ENCODE data around the gene CELSR1.
"Not testable (repeated sequence)": the region's sequence is repeated elsewhere in the genome, so short reads cannot be mapped to it uniquely, and the experiment has no call there.

The CELSR1 gene

GRCh38 chr22:46413725-46414379, 123.6 kb downstream of the CELSR1 start:
- no peak for DNase-seq

GRCh38 chr22:46411347-46411746, 126.1 kb downstream of the CELSR1 start:
- DNase-seq: no peak

DNA sequence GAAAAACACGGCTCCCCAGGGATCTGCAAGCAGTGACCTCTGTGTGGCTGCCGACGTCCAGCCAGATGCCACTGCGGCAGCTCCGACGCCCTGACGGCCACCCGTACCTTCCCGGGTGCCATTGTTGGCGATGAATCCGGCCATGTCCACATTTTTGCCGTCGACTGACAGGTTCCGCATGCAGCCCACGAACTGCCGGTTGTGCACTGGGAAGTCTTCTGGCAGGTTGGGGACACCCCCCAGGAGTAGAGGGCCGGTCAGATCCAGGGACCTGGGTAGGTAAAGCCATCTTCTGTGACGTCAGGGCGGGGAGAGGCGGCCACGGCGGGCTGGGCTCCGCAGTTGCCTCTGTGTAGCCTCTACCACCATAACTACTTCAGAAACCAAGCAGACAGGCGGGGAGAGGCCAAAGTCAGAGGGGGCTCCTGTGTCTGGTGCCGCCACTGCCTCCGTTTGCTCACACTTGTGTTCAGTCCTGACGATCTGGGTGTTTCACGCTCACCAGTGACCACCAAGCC, 127.1 kb downstream of the CELSR1 start:
- DNase-seq: no peak

- DNase-seq: no peak
Measured at GRCh38 chr22:46409631-46410210, 127.7 kb downstream of the CELSR1 start.

DNA sequence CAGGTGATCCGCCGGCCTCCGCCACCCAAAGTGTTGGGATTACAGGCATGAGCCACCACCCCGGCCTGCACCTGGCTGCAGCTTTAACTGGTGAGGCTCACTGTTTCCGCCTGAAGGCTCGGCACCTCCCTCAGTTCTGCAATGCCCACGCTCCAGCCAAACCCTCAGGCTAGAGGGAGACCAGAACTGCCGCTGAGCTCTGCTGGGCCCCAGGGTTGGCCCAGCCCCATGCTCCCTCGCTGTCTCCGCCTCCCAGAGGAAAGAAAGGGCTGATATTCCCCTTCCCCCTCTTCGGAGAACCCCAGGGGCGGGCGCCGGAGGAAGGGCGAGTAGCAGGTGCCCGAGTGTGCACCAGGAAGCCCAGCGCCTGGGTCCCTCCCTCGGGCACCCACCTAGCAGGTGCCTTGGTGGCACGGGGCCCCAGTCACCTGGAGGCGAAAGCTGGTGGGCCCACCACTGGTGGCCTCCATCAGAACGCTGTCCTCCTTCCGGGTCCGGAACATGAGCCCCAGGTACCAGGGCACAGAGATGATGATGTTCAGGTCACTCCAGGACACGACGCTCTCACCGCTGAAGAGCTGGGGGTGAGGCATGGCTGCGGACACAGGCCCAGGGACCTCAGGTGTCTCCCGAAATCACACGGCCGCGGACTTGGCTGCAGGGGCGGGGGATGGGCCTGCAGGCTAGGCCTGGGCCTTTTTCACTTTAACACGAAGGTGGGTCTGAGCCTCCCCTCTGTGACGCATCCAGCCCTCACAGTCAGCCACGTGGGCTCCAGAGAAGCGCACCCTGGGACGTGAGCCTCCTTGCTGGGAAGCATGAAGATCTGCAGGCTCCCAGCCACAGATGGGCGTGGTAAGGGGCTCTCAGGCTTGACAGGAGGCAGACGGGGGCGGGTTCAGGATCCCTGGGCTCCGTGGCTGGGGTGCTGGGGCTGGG, 128.6 kb downstream of the CELSR1 start:
- DNase-seq: no peak

DNA sequence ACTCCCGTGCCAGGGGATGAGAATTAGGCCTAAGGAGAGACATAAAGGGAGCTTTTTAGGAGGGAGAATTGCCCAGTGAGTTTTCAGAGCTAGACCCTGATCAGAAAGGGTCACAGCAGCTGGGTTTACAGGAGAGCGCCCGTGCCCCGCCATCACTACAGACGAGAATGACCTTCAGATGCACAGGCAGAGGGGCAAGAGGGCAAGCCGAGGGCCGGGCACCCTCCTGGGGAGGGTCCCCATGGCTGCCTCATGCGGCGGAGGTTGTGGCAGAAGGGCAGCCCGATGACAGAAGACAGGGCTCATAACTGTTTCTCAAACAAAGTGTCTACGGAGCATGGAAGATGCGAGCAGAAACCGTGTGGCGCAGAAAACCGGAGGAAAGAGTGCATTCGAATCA, 129.7 kb downstream of the CELSR1 start:
- no peak for DNase-seq

GRCh38 chr22:46406791-46407190, 130.6 kb downstream of the CELSR1 start:
- no peak for DNase-seq

- no peak for DNase-seq
Measured at GRCh38 chr22:46406349-46406748, 131.1 kb downstream of the CELSR1 start.

- no peak for DNase-seq
Measured at GRCh38 chr22:46405901-46406300, 131.5 kb downstream of the CELSR1 start.

- not testable (repeated sequence) for DNase-seq
Measured at GRCh38 chr22:46403880-46404279, 133.5 kb downstream of the CELSR1 start.

DNA sequence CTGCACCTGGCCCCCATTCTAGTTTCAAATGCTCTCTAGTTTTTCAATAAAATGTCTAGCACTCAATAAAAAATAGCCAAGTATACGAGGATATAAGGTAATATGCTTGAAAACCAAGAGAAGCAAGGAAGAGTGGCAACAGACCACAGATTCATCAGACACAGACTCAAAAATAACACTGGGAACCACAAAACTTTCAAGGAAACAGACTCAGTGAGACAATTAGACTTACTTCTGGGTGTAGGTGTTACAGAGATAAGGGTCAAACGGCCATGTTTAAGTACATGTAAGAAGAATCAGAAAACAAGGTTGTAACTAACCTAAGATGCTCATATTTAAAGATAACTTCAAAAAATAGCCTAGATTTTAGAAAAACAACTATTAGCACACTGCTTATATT, 134.9 kb downstream of the CELSR1 start:
- DNase-seq: no peak

DNA sequence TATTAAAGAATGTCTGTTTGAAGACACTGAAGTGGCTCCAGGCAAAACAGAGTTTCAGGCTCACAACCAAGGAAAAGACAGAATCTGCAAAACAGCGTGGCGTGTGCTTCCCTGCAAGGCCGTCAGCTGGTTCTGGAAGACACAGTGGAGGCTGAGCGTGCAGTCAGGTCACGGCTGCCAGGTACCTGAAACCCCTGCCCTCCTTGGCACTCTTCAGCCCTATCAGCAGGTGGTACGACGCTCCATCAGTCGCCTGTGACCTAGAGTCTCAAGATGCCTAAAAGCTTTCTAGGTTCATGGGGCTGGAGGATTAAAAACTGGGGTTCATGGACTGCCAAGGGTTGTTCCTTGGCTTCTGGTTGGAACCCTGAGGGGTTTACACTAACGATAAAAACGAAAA, 136.1 kb downstream of the CELSR1 start:
- DNase-seq: no peak

DNA sequence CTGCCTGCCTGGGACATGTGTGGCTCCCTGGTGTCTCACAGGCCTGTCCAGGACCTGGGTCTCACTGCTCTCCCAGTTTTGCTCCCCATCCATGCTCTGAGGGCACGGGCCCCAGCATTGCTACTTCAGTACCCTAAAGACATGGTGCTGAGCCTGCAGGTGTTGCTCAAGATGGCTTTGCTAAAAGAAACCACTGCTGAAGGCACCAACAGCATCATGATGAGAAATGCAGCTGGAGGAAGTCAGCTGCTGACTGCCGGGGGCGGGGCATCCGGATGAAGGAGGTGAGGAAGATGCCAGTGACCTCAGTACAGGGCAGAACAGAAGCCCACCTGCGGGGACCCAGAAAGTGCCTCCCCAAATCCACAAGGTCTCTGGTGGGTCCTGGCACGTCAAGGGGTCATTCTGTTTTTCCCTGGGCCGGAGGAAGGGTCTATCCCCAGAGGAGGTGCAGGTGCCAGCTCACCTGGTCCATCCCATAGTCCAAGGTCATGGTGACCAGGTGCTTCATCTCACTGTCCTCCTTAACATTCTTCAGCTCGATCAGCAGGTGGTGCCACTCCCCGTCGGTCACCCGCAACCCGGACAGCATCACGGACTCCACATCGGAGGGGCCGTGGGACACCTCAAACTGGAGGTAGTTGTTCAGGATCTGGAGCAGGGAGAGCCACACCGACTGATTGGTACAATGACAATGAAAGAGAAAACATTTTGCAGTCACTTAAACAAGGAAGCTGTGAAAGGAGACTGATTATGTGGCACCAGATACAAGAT, 138.0 kb downstream of the CELSR1 start:
- no peak for DNase-seq

- DNase-seq: no peak
Measured at GRCh38 chr22:46397951-46398350, 139.5 kb downstream of the CELSR1 start.

- DNase-seq: no peak
Measured at GRCh38 chr22:46397514-46397913, 139.9 kb downstream of the CELSR1 start.

DNA sequence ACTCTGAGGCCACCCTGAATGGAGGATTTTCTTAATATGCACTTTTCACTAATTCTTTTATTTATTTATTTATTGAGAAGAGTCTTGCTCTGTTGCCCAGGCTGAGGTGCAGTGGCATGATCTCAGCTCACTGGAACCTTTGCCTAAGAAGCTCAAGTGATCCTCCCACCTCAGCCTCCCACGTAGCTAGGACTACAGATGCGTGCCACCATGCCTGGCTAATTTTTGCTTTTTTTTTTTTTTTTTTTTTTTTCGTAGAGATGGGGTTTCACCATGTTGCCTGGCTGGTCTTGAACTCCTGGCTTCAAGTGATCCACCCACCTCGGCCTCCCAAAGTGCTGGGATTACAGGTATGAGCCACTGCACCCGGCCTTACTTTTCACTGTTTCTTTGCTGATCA, 140.4 kb downstream of the CELSR1 start:
- not testable (repeated sequence) for DNase-seq

- no peak for DNase-seq
Measured at GRCh38 chr22:46395145-46395544, 142.3 kb downstream of the CELSR1 start.

DNA sequence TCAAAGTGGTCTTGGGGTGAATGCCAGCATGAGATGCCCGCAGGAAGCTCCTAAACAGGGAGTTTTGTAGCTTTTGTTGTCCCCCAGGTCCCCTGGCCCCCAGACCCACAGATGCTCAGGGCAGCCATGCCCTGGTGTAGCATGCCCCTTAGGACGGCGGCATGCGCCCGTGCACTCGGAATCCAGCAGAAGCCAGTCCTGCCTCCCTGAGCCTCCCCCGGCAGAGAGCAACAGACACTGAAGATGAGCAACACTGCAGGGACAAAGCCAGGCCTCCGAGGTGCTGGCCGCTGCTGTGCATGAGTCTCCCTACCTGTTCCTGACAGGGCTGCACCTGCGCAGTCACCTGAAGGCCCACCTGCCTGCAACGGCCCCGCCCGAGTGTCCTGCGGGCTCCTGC, 142.8 kb downstream of the CELSR1 start:
- no peak for DNase-seq

DNA sequence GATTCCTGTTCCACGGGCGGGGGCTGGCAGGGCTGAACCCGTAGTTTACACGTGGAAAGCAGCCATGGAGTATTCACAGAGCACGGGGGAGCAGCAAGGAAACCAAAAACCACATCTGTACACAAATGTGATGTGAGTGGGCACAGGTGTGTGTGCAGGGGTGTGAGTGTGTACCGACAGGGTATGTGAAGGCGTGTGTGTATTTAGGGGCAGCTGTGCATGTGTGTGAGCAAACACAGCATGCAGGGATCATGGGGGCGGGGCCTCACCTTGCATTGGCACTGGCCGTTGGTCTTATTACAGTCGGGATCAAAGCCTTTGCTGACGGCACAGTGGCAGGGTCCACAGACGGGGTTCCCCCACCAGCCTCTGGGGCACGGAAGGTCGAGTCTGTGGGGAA, 143.5 kb downstream of the CELSR1 start:
- no peak for DNase-seq

- no peak for DNase-seq
Measured at GRCh38 chr22:46392137-46392844, 145.1 kb downstream of the CELSR1 start.

DNA sequence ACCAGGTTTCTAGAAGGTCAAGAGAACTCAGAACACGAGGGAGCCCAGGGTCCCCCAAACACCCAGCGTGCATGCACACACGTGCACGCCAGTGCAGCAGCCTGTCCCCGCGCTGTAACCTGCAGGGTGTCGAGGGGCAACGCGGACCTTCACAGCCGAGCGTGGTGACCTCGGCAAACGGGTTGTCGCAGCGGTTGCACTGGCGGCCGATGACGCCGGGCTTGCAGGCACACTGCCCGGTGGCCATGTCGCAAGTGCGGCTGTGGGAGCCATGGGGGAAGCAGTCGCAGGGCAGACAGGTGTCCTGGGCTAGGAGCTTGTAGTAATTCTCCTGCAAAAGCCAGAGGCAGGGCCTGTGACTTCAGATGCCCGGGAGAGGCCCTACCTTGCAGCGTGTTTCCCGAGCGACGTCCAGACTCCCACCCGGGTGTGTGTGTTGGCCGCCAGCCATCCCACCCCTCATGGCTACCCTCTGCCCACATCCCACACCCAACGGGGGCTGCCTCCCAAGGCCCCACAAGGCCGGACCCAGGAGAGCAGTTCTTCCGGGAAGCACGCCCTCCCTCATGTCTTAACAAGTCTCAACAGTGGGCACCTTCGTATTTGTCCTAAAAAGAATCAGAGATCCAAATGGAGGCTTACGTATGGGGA, 145.8 kb downstream of the CELSR1 start:
- no peak for DNase-seq

All from activated CD8-positive, alpha-beta memory T cell treated with anti-CD3 and anti-CD28 coated beads, Interleukin-2, amount 50 U/mL, for 48 hours (primary cell).